Colonic mucosa (tissue), 4 donors: ENCODE measurements around the gene AGTR1. TPM values are rescaled to one million over a fixed set of nuclear protein-coding genes. Genes with fewer than 3 reads are reported as not detected.
A peak's percentile ranks its signal among the peaks of the same experiment; 100 is the strongest.

Source experiments
- DNase-seq: peaks from one replicate; pipeline ENCODE4 v3.0.0-alpha.2; 2020
- H3K27ac ChIP-seq: fragments of 200-600 bp; one replicate; pipeline ENCODE4 v1.8.0; 2021
- H3K27me3 ChIP-seq: fragments of 200-600 bp; one replicate; pipeline ENCODE4 v1.8.0; 2021
- H3K36me3 ChIP-seq: fragments of 200-600 bp; one replicate; pipeline ENCODE4 v1.8.0; 2021
- H3K4me1 ChIP-seq: fragments of 200-600 bp; one replicate; pipeline ENCODE4 v1.8.0; 2021; ENCODE audit warnings: mild to moderate bottlenecking
- H3K4me3 ChIP-seq: fragments of 200-600 bp; one replicate; pipeline ENCODE4 v1.8.0; 2021
- H3K9ac ChIP-seq, 2 donors: one replicate each; pipeline ENCODE4 v1.7.0; 2013; ENCODE audit warnings: control low read depth in 2 of 2, low read depth in 2 of 2, low read length in 2 of 2
- H3K9me3 ChIP-seq: fragments of 200-600 bp; one replicate; pipeline ENCODE4 v1.8.0; 2021
- intact Hi-C: fragments of 100-400 bp; cut with DNase I; formaldehyde crosslinking; loops from one replicate; pipeline ENCODE4 v1.14.1; 2022
- total RNA-seq, 2 donors: library from RNA; stranded (reverse); fragmentation: NEBNext Ultra II Directional in 1 of 2; extraction: Animal tissue kit (Norgen Biotek cat#: 25700) in 1 of 2; gene quantifications; one replicate each; pipeline ENCODE4 v1.2.1, GENCODE V29; 2021
- TF ChIP-seq, protein P1 (sequence below): fragments of 200-600 bp; IDR thresholded peaks from one replicate; pipeline ENCODE4 v1.8.0; 2022; ENCODE audit warnings: antibody characterized with exemption, mild to moderate bottlenecking
- donor health status: healthy.
- donor health status: DM: no; HTN: no; CAD: no.
- donor health status: DM: no; HTN: no; CAD: no.

The AGTR1 gene
- total RNA-seq, 2 donors from 2014 or later = 0.47 to 2.4 TPM

DNA sequence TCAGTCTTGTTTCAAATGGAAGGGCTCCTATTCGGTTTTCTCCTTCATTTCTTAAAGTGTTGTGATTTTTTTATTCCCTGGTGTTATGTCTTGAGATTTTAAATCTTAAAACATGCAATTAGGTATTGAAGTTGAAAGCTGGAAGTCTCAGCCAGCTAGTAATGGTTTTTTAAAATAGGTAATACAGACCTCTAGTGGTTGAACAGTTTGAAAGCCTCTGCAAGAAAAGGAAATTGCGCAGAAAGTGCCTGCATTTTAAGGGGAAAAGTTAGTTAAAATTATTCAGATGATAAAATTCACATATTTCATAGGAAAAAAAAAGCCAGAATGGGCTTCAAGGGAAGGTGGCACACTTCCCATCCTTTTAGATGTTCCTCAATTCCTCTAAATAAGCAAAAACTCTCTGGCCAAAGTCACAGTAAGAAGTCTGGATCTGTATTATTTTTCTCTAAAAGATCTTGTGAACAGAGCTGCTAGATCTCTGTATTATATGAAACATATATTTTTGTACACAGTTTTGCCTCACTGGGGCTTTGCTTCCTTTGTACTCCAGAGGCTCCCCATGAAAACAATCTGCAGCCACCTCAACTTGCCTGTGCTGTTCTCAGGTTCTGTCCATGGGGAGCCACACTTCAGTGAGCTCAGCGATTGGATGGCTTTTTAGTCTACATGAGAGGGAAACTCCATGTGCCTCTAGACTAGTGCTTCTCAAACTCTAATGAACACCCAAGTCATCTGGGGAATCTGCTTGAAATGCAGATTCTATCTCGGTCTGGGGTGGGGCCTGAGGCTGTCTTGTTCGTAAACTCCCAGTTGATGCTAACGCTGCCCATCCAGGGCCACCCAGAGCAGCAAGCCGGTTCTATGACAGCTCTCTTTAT, 21.5 kb downstream of the AGTR1 start:
- intact Hi-C loops = loop anchor here (5.0 kb wide), 1 partner anchor 337 kb away; no protein-coding TSS in a partner anchor

DNA sequence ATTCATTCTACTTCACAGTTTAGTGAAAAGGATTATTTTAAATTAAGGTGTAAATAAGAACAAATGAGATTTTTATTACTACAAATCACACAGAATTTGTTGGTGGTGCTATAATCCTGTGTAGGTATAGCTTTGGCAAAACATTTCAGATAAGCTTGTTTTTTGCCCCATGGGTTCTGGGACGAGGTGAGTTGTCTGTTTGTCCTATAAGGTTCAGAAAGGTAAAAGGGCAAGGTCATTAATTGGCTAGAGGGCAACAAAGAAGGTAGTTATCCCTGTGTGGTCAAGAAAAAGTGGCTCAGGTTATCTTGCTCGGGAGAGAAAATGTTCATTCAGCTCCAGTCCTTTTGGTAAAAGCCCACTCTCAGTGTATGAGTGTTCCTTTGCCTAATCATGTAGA, 23.2 kb downstream of the AGTR1 start:
- intact Hi-C loops = no loop called here
- TF ChIP-seq, protein P1, sequence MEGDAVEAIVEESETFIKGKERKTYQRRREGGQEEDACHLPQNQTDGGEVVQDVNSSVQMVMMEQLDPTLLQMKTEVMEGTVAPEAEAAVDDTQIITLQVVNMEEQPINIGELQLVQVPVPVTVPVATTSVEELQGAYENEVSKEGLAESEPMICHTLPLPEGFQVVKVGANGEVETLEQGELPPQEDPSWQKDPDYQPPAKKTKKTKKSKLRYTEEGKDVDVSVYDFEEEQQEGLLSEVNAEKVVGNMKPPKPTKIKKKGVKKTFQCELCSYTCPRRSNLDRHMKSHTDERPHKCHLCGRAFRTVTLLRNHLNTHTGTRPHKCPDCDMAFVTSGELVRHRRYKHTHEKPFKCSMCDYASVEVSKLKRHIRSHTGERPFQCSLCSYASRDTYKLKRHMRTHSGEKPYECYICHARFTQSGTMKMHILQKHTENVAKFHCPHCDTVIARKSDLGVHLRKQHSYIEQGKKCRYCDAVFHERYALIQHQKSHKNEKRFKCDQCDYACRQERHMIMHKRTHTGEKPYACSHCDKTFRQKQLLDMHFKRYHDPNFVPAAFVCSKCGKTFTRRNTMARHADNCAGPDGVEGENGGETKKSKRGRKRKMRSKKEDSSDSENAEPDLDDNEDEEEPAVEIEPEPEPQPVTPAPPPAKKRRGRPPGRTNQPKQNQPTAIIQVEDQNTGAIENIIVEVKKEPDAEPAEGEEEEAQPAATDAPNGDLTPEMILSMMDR = no peak
- no peak overlapping the region for H3K4me3 ChIP-seq
- no peaks in the 10 kb centered on the region for H3K27me3 ChIP-seq
- no peaks in the 10 kb centered on the region for H3K36me3 ChIP-seq
- no peak overlapping the region for H3K27ac ChIP-seq
- DNase-seq = no peak
- H3K4me1 ChIP-seq = no peaks in the 10 kb centered on the region
- no peaks in the 10 kb centered on the region for H3K9me3 ChIP-seq
- H3K9ac ChIP-seq = no peak overlapping the region

More for the DNA sequence above, 21.5 kb downstream of the AGTR1 start:
- no peak overlapping the region for H3K27ac ChIP-seq
- no peak for DNase-seq
- H3K4me3 ChIP-seq = no peak overlapping the region
- H3K36me3 ChIP-seq = no peaks in the 10 kb centered on the region
- H3K9ac ChIP-seq = no peak overlapping the region
- H3K4me1 ChIP-seq = no peaks in the 10 kb centered on the region
- H3K9me3 ChIP-seq = no peaks in the 10 kb centered on the region
- H3K27me3 ChIP-seq = no peaks in the 10 kb centered on the region
- TF ChIP-seq, protein P1 = peak; percentile 47

DNA sequence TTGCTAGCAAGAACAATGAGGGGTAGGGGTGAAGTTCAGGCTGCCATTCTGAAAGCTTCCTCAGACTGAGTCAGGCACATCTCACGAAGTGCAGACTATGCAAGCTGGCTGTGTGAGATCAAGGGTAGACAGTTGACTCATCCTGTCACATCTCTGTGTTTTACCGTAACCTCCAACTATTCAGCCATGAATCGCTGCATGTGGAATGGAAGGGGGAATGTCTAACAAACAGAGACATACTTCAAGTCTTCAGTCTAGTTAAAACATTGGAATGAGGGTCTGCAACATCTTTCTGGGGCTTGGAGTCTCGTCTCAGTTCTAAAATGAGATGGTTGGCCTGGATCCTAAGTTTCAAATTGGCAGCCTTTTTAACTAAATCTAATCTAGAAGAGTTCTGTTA, 25.9 kb downstream of the AGTR1 start:
- intact Hi-C loops = no loop called here
- TF ChIP-seq, protein P1 = no peak
- no peak overlapping the region for H3K27ac ChIP-seq

DNA sequence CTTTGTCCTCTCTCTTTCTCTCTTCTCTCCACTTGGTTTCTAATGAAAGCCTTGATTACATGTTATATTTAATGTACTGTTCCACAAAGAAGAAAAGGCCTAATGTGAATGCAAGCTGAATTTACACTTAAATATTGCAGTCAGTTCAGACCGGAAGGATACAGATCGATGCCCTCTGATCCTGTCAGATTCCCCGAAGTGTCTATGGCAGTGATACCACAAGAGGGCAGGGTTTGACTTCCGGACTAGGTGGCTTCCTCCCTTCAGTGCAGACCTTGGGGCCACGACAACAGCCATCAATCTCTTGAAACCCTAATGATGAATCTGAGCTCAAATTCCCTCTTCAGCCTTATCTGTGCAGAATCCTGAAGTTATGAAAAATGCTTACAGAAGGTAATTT, 29.5 kb downstream of the AGTR1 start:
- TF ChIP-seq, protein P1 = no peak
- H3K9ac ChIP-seq = no peak overlapping the region
- H3K27ac ChIP-seq = no peak overlapping the region
- H3K4me1 ChIP-seq = no peaks in the 10 kb centered on the region
- DNase-seq = peak; percentile 23
- intact Hi-C loops = loop anchor here (5.0 kb wide), 1 partner anchor 215 kb away; no protein-coding TSS in a partner anchor
- H3K9me3 ChIP-seq = no peaks in the 10 kb centered on the region
- no peaks in the 10 kb centered on the region for H3K36me3 ChIP-seq
- H3K4me3 ChIP-seq = no peak overlapping the region
- no peaks in the 10 kb centered on the region for H3K27me3 ChIP-seq

More for the DNA sequence above, 25.9 kb downstream of the AGTR1 start:
- Histone ChIP-seq H3K9me3 (no peaks in the 10 kb centered on the region), H3K4me3 (no peak overlapping the region), H3K36me3 (no peaks in the 10 kb centered on the region), H3K9ac (no peak overlapping the region), H3K4me1 (no peaks in the 10 kb centered on the region), H3K27me3 (no peaks in the 10 kb centered on the region)
- no peak for DNase-seq

DNA sequence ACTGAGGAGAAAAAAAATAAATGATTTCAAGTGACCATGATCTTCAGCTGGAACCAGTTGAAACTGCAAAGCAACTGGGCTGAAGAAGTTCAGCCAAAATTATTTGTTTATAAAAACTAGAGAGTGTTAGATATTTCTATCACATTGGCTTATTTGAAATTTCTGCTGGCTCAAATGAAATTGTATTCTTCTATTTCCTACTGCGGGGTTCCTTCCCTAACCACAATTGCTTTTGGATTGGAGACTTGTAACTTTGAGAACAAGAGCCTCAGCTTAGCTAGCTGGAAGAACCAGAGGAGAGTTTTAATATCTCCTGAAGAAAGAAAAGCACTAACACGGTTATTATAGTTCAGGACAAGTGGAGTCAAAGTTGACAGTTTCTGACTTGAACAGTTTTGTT, 31.1 kb downstream of the AGTR1 start:
- H3K4me1 ChIP-seq = no peaks in the 10 kb centered on the region
- no peaks in the 10 kb centered on the region for H3K36me3 ChIP-seq
- no peaks in the 10 kb centered on the region for H3K27me3 ChIP-seq
- no peak overlapping the region for H3K27ac ChIP-seq
- TF ChIP-seq, protein P1 = no peak
- no peak overlapping the region for H3K4me3 ChIP-seq
- H3K9ac ChIP-seq = no peak overlapping the region
- H3K9me3 ChIP-seq = no peaks in the 10 kb centered on the region
- DNase-seq = no peak
- intact Hi-C loops = loop anchor here (5.0 kb wide), 1 partner anchor 214 kb away; no protein-coding TSS in a partner anchor
